BLaER1 (cell line): ENCODE results near the gene SKIC8.

Experiments used
- H3K27ac ChIP-seq: shearing (Covaris generic); formaldehyde crosslinking; 2 replicates; pipeline ENCODE4 v1.8.1; 2022
- H3K27me3 ChIP-seq: shearing (Covaris generic); formaldehyde crosslinking; 2 replicates; pipeline ENCODE4 v1.8.1; 2022
- H3K36me3 ChIP-seq: shearing (Covaris generic); formaldehyde crosslinking; 2 replicates; pipeline ENCODE4 v1.8.1; 2022
- H3K4me1 ChIP-seq: shearing (Covaris generic); formaldehyde crosslinking; 2 replicates; pipeline ENCODE4 v1.8.1; 2022
- H3K4me2 ChIP-seq: shearing (Covaris generic); formaldehyde crosslinking; 2 replicates; pipeline ENCODE4 v1.8.1; 2022
- H3K4me3 ChIP-seq: shearing (Covaris generic); formaldehyde crosslinking; 2 replicates; pipeline ENCODE4 v1.8.1; 2022
- H3K9ac ChIP-seq: shearing (Covaris generic); formaldehyde crosslinking; 2 replicates; pipeline ENCODE4 v1.8.1; 2022
- H3K9me3 ChIP-seq: shearing (Covaris generic); formaldehyde crosslinking; 2 replicates; pipeline ENCODE4 v1.8.1; 2022
- H4K20me1 ChIP-seq: shearing (Covaris generic); formaldehyde crosslinking; 2 replicates; pipeline ENCODE4 v1.8.1; 2022
- Cebpa-rat ChIP-seq: shearing (Covaris generic); IDR thresholded peaks from 2 replicates; pipeline ENCODE4 v1.8.1; 2022

SKIC8 gene

GRCh38 chr15:78244893-78245292, 54.5 kb downstream of the SKIC8 start:
- no peak overlapping the region for H3K4me2 ChIP-seq
- no peak overlapping the region for H3K9ac ChIP-seq
- TF ChIP-seq Cebpa-rat: no peak

GRCh38 chr15:78244101-78244500, 55.3 kb downstream of the SKIC8 start:
- no peak overlapping the region for H3K4me3 ChIP-seq
- no peak overlapping the region for H3K9ac ChIP-seq
- no peaks in the 10 kb centered on the region for H3K27me3 ChIP-seq
- H3K9me3 ChIP-seq: no peaks in the 10 kb centered on the region
- no peaks in the 10 kb centered on the region for H4K20me1 ChIP-seq
- H3K4me1 ChIP-seq: peaks cover 17% of the 10 kb centered on the region
- TF ChIP-seq Cebpa-rat: no peak
- H3K36me3 ChIP-seq: no peaks in the 10 kb centered on the region
- peak overlapping the region; percentile 44; the same call in 1 of the 2 replicates for H3K4me2 ChIP-seq
- H3K27ac ChIP-seq: no peak overlapping the region

More at GRCh38 chr15:78244893-78245292, 54.5 kb downstream of the SKIC8 start:
- Histone ChIP-seq H3K27me3 (no peaks in the 10 kb centered on the region), H4K20me1 (no peaks in the 10 kb centered on the region), H3K9me3 (no peaks in the 10 kb centered on the region), H3K27ac (no peak overlapping the region), H3K36me3 (no peaks in the 10 kb centered on the region), H3K4me3 (no peak overlapping the region), H3K4me1 (peaks cover 17% of the 10 kb centered on the region)

GRCh38 chr15:78243491-78243941, 55.9 kb downstream of the SKIC8 start:
- H3K36me3 ChIP-seq: no peaks in the 10 kb centered on the region
- H4K20me1 ChIP-seq: no peaks in the 10 kb centered on the region
- H3K4me1 ChIP-seq: peaks cover 17% of the 10 kb centered on the region
- H3K9me3 ChIP-seq: no peaks in the 10 kb centered on the region
- H3K9ac ChIP-seq: no peak overlapping the region
- peak overlapping the region; percentile 44 for H3K4me2 ChIP-seq
- H3K4me3 ChIP-seq: no peak overlapping the region
- no peaks in the 10 kb centered on the region for H3K27me3 ChIP-seq
- no peak for TF ChIP-seq Cebpa-rat
- no peak overlapping the region for H3K27ac ChIP-seq

- no peak for TF ChIP-seq Cebpa-rat
- H3K4me3 ChIP-seq: no peak overlapping the region
- H4K20me1 ChIP-seq: no peaks in the 10 kb centered on the region
- no peak overlapping the region; the same call in 1 of the 2 replicates for H3K4me2 ChIP-seq
- H3K9ac ChIP-seq: no peak overlapping the region
- H3K9me3 ChIP-seq: no peaks in the 10 kb centered on the region
- H3K27ac ChIP-seq: no peak overlapping the region
- H3K4me1 ChIP-seq: peaks cover 17% of the 10 kb centered on the region
- H3K27me3 ChIP-seq: no peaks in the 10 kb centered on the region
- H3K36me3 ChIP-seq: no peaks in the 10 kb centered on the region
Measured at GRCh38 chr15:78243058-78243457, 56.4 kb downstream of the SKIC8 start.

- no peak for TF ChIP-seq Cebpa-rat
- Histone ChIP-seq H3K9me3 (no peaks in the 10 kb centered on the region), H3K4me2 (no peak overlapping the region), H3K27ac (no peak overlapping the region), H3K27me3 (no peaks in the 10 kb centered on the region), H3K36me3 (no peaks in the 10 kb centered on the region), H3K9ac (no peak overlapping the region), H4K20me1 (no peaks in the 10 kb centered on the region), H3K4me3 (no peak overlapping the region), H3K4me1 (peaks cover 17% of the 10 kb centered on the region)
Measured at GRCh38 chr15:78242128-78242527, 57.3 kb downstream of the SKIC8 start.

GRCh38 chr15:78241017-78241416, 58.4 kb downstream of the SKIC8 start:
- Histone ChIP-seq H3K4me3 (no peak overlapping the region), H3K4me2 (no peak overlapping the region), H4K20me1 (no peaks in the 10 kb centered on the region), H3K36me3 (no peaks in the 10 kb centered on the region), H3K9me3 (no peaks in the 10 kb centered on the region), H3K4me1 (peaks cover 17% of the 10 kb centered on the region), H3K27ac (no peak overlapping the region), H3K9ac (no peak overlapping the region), H3K27me3 (no peaks in the 10 kb centered on the region)
- no peak; the same call in 1 of the 2 replicates for TF ChIP-seq Cebpa-rat

GRCh38 chr15:78239811-78240210, 59.6 kb downstream of the SKIC8 start:
- Histone ChIP-seq H3K4me1 (peaks cover 25% of the 10 kb centered on the region), H3K4me2 (no peak overlapping the region), H3K9me3 (no peaks in the 10 kb centered on the region), H3K27me3 (no peaks in the 10 kb centered on the region), H3K36me3 (no peaks in the 10 kb centered on the region), H4K20me1 (no peaks in the 10 kb centered on the region), H3K4me3 (no peak overlapping the region), H3K9ac (no peak overlapping the region), H3K27ac (no peak overlapping the region)
- no peak for TF ChIP-seq Cebpa-rat

GRCh38 chr15:78237146-78237545, 62.3 kb downstream of the SKIC8 start:
- H3K4me3 ChIP-seq: no peak overlapping the region
- no peak overlapping the region for H3K9ac ChIP-seq
- no peaks in the 10 kb centered on the region for H4K20me1 ChIP-seq
- H3K27ac ChIP-seq: no peak overlapping the region
- H3K36me3 ChIP-seq: no peaks in the 10 kb centered on the region
- no peaks in the 10 kb centered on the region for H3K9me3 ChIP-seq
- H3K27me3 ChIP-seq: no peaks in the 10 kb centered on the region
- TF ChIP-seq Cebpa-rat: no peak
- H3K4me1 ChIP-seq: peaks cover 32% of the 10 kb centered on the region
- H3K4me2 ChIP-seq: no peak overlapping the region

- H3K27ac ChIP-seq: no peak overlapping the region
Measured at GRCh38 chr15:78236491-78236890, 62.9 kb downstream of the SKIC8 start.

GRCh38 chr15:78234515-78235040, 64.8 kb downstream of the SKIC8 start, which contains the start of gene ACSBG1:
ACSBG1 (minus strand) TSS chr15:78234565; CDS start chr15:78234501, 64 bp downstream.
- no peaks in the 10 kb centered on the region for H4K20me1 ChIP-seq
- H3K4me2 ChIP-seq: peak within 1 kb of the TSS; percentile 77
- H3K27me3 ChIP-seq: no peaks in the 10 kb centered on the region
- H3K27ac ChIP-seq: no peak within 1 kb of the TSS
- no peaks in the 10 kb centered on the region for H3K36me3 ChIP-seq
- no peak for TF ChIP-seq Cebpa-rat
- no peak within 1 kb of the TSS for H3K4me3 ChIP-seq
- no peaks in the 10 kb centered on the region for H3K9me3 ChIP-seq
- peaks cover 32% of the 10 kb centered on the region for H3K4me1 ChIP-seq
- no peak within 1 kb of the TSS for H3K9ac ChIP-seq

More at GRCh38 chr15:78236491-78236890, 62.9 kb downstream of the SKIC8 start:
- Histone ChIP-seq H3K4me1 (peaks cover 32% of the 10 kb centered on the region), H3K4me2 (no peak overlapping the region), H3K4me3 (no peak overlapping the region), H3K27me3 (no peaks in the 10 kb centered on the region), H3K36me3 (no peaks in the 10 kb centered on the region), H3K9ac (no peak overlapping the region), H3K9me3 (no peaks in the 10 kb centered on the region), H4K20me1 (no peaks in the 10 kb centered on the region)
- TF ChIP-seq Cebpa-rat: no peak

- Histone ChIP-seq H3K4me3 (no peak overlapping the region), H3K9ac (no peak overlapping the region), H3K36me3 (no peaks in the 10 kb centered on the region), H3K9me3 (no peaks in the 10 kb centered on the region), H3K27ac (no peak overlapping the region), H3K4me2 (peak overlapping the region; percentile 77), H3K4me1 (peaks cover 32% of the 10 kb centered on the region), H3K27me3 (no peaks in the 10 kb centered on the region), H4K20me1 (no peaks in the 10 kb centered on the region)
- TF ChIP-seq Cebpa-rat: no peak
Measured at GRCh38 chr15:78233496-78233895, 65.9 kb downstream of the SKIC8 start.
